ENCODE results near the gene MBOAT7. TPM values are rescaled to one million over a fixed set of nuclear protein-coding genes. Genes with fewer than 3 reads are reported as not detected.

Gene MBOAT7
- total and polyA plus RNA-seq, 2 of the 4 experiments (the other 2 are of a cell fraction) = 11.3 to 121 TPM

GRCh38 chr19:54196536-54196935, 7.2 kb upstream of the MBOAT7 start:
- Histone ChIP-seq H4K20me1 (ENCODE audit: insufficient read depth, low read length) (peaks cover 8% of the 10 kb centered on the region), H3K4me1 (ENCODE audit: control insufficient read depth, insufficient read depth, low read length) (peaks cover 3% of the 10 kb centered on the region; the same call in 1 of the 2 replicates), H4K91ac (ENCODE audit: insufficient read depth, low read depth, low read length) (no peak overlapping the region), H3K27ac (ENCODE audit: insufficient read depth, low read length) (no peak overlapping the region), H3K9me1 (ENCODE audit: insufficient read depth, low read length) (no peaks in the 10 kb centered on the region), H3K9me3 (ENCODE audit: control insufficient read depth, insufficient read depth, low read length) (no peaks in the 10 kb centered on the region), H3K23ac (ENCODE audit: low read depth, low read length) (no peak overlapping the region), H2BK15ac (ENCODE audit: low read depth, low read length) (no peak overlapping the region), H2AFZ (replicated peaks; ENCODE audit: low read length, poor library complexity) (no peak overlapping the region), H3K27me3 (ENCODE audit: control insufficient read depth, insufficient read depth, low read length) (no peaks in the 10 kb centered on the region), H2BK120ac (ENCODE audit: low read depth, low read length) (no peak overlapping the region), H2BK5ac (ENCODE audit: low read depth, low read length, poor library complexity, severe bottlenecking) (no peak overlapping the region), H3K9ac (ENCODE audit: low read depth, low read length) (no peak overlapping the region), H2AK5ac (ENCODE audit: low read depth, low read length) (no peak overlapping the region), H3K4me3 (ENCODE audit: insufficient read depth, low read depth, low read length) (no peak overlapping the region), H4K5ac (ENCODE audit: low read depth, low read length) (no peak overlapping the region), H3K56ac (ENCODE audit: extremely low read depth, insufficient read depth, low read length) (no peak overlapping the region), H3K14ac (replicated peaks; ENCODE audit: low read depth, low read length) (no peak overlapping the region), H4K8ac (ENCODE audit: low read depth in 2 of 2, low read length in 2 of 2) (no peak overlapping the region), H2AK9ac (replicated peaks; ENCODE audit: low read depth, low read length, poor library complexity) (no peak overlapping the region), H3K18ac (ENCODE audit: low read depth, low read length) (no peak overlapping the region), H3K4ac (ENCODE audit: low read depth, low read length) (no peak overlapping the region), H2BK20ac (ENCODE audit: low read depth, low read length) (no peak overlapping the region), H3K79me1 (ENCODE audit: low read depth in 1 of 2, low read length in 2 of 2) (peaks cover 16 to 33% of the 10 kb centered on the region in 2 experiments), H3K36me3 (ENCODE audit: control insufficient read depth, insufficient read depth, low read length) (peaks cover 9% of the 10 kb centered on the region), H3K4me2 (ENCODE audit: low read depth, low read length) (no peak overlapping the region)
- ChIA-PET POLR2A (ENCODE audit: unreplicated experiment) (no interaction called here), CTCF (no interaction called here)
- dilution Hi-C loops (cut with HindIII; ENCODE audit: low sequenced_read_pairs, unreplicated experiment) (no loop called here), intact Hi-C loops (cut with micrococcal nuclease) (no loop called here), in situ Hi-C loops (cut with MboI; ENCODE audit: low sequenced_read_pairs) (no loop called here)
- no TSS peak for BruUV-seq (replicated peaks)
- DNase-seq (no peak), ATAC-seq (ENCODE audit: low read depth) (no peak)
- TF ChIP-seq CHD1 (IDR thresholded peaks at IDR 0.05; ENCODE audit: low read depth, low read length) (no peak), RAD21 (IDR thresholded peaks at IDR 0.05; ENCODE audit: low read length) (no peak), BHLHE40 (IDR thresholded peaks at IDR 0.05; ENCODE audit: low read depth, low read length) (no peak), MXI1 (IDR thresholded peaks at IDR 0.05; ENCODE audit: borderline replicate concordance, low read depth, low read length) (no peak), MAFK (IDR thresholded peaks at IDR 0.05; ENCODE audit: low read depth, low read length) (no peak), USF2 (IDR thresholded peaks at IDR 0.05; ENCODE audit: low read depth, low read length) (no peak), CEBPB (IDR thresholded peaks at IDR 0.05; ENCODE audit: low read depth, low read length) (no peak), RCOR1 (IDR thresholded peaks at IDR 0.05; ENCODE audit: insufficient replicate concordance, low read length) (no peak), RFX5 (IDR thresholded peaks at IDR 0.05; ENCODE audit: low read depth, low read length) (no peak), MAZ (IDR thresholded peaks at IDR 0.05; ENCODE audit: borderline replicate concordance, low read depth, low read length) (no peak), NFE2L2 (IDR thresholded peaks at IDR 0.05; ENCODE audit: low read depth, low read length) (no peak), POLR2A (IDR thresholded peaks at IDR 0.05; ENCODE audit: low read depth, low read length) (no peak), CTCF (conservative IDR thresholded peaks at IDR 0.05; ENCODE audit: low read depth, low read length) (no peak), ELK1 (IDR thresholded peaks at IDR 0.05; ENCODE audit: borderline replicate concordance, low read depth, low read length) (no peak), SMC3 (IDR thresholded peaks at IDR 0.05; ENCODE audit: low read depth, low read length) (no peak), FOS (IDR thresholded peaks at IDR 0.05; ENCODE audit: low read depth, low read length) (no peak)
- WGBS, 2 experiments (ENCODE audit: extremely low coverage in 2 of 2, insufficient read length in 1 of 2) = 100% methylated on average over 2 of the region's 7 CpGs; no CpG with 5 or more reads in 1 of the 2 experiments

Data from IMR-90 (cell line).